SIG-M5 treated with dmso at 0.1 percent for 504 hours (cell line): ENCODE results near the gene SPHK1.

Experiments used
- DNase-seq: peaks from one replicate; lab custom pipeline; 2025; ENCODE audit not compliant: unreplicated experiment; lab: John Stamatoyannopoulos, UW

SPHK1 gene

GRCh38 chr17:76432004-76432403, 47.6 kb downstream of the SPHK1 start:
- DNase-seq, result no peak

- peak; percentile 19 for DNase-seq
Observed at GRCh38 chr17:76432712-76433336, 48.4 kb downstream of the SPHK1 start.

DNA sequence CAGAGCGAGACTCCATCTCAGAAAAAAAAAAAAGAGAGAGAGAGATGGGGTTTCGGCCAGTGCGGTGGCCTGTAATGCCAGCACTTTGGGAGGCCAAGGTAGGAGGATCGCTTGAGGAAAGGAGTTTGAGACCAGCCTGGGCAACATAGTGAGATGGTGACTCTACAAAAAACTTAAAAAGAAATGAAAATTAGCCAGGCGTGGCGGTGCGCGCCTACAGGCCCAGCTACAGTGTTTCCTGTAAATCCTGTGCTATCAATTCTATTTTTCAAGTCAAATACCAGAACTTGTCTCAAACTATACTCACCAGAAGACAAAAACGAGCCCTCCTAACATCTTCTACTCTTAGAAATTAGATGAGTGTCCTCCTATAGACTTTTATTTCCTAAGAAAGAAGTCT, 49.3 kb downstream of the SPHK1 start:
- DNase-seq, result no peak

GRCh38 chr17:76434870-76435269, 50.5 kb downstream of the SPHK1 start:
- DNase-seq, result no peak

- DNase-seq, result no peak
Observed at GRCh38 chr17:76435751-76436150, 51.3 kb downstream of the SPHK1 start.
